Keratinocyte (primary cell): ENCODE data around the gene TCF7L2. TPM values are rescaled to one million over a fixed set of nuclear protein-coding genes. Genes with fewer than 3 reads are reported as not detected.

Source experiments
- DNase-seq: peaks from one replicate; pipeline ENCODE4 v3.0.0-alpha.2; 2011; ENCODE audit warnings: low read depth, missing footprints, low spot score
- FAIRE-seq: peaks from 2 replicates; lab custom pipeline; 2011; peaks lifted over from hg19 to GRCh38; lab: Jason Lieb, UNC
- H2AFZ ChIP-seq: 2 replicates; pipeline ENCODE4 v1.6.0; 2012; ENCODE audit warnings: low read length, control low read depth, inconsistent platforms; ENCODE audit not compliant: control insufficient read depth
- H3K27ac ChIP-seq: 2 replicates; pipeline ENCODE4 v1.5.1; 2011; ENCODE audit warnings: low read length; ENCODE audit not compliant: control insufficient read depth, insufficient read depth
- H3K27me3 ChIP-seq: 3 replicates; pipeline ENCODE4 v1.6.0; 2011; ENCODE audit warnings: low read length; ENCODE audit not compliant: control insufficient read depth, insufficient read depth; ENCODE audit errors: extremely low read depth
- H3K36me3 ChIP-seq, 2 experiments: 2 replicates in 1 of 2; 3 replicates in 1 of 2; pipeline ENCODE4 v1.5.1; 2011; ENCODE audit warnings: low read length in 2 of 2, mild to moderate bottlenecking in 1 of 2; ENCODE audit not compliant: control insufficient read depth in 2 of 2, insufficient read depth in 2 of 2; ENCODE audit errors: extremely low read depth in 1 of 2
- H3K4me1 ChIP-seq: 3 replicates; pipeline ENCODE4 v1.5.1; 2011; ENCODE audit warnings: low read length; ENCODE audit not compliant: control insufficient read depth, insufficient read depth; ENCODE audit errors: extremely low read depth
- H3K4me2 ChIP-seq: 3 replicates; pipeline ENCODE4 v1.6.0; 2011; ENCODE audit warnings: low read depth, low read length; ENCODE audit not compliant: control insufficient read depth, insufficient read depth; ENCODE audit errors: extremely low read depth
- H3K4me3 ChIP-seq, 3 experiments: fragments of 200-600 bp in 1 of 3; sonication (generic) in 1 of 3; 2 replicates in 2 of 3; 3 replicates in 1 of 3; pipeline ENCODE4 v1.5.1; 2011 to 2016; ENCODE audit warnings: low read length in 3 of 3, mild to moderate bottlenecking in 3 of 3, control low read depth in 2 of 3, inconsistent platforms in 1 of 3, low read depth in 1 of 3, mixed read lengths in 1 of 3, mixed run types in 1 of 3, moderate library complexity in 1 of 3; ENCODE audit not compliant: control insufficient read depth in 2 of 3, insufficient read depth in 2 of 3; ENCODE audit errors: extremely low read depth in 1 of 3
- H3K79me2 ChIP-seq: 2 replicates; pipeline ENCODE4 v1.6.0; 2012; ENCODE audit warnings: low read length; ENCODE audit not compliant: control insufficient read depth, insufficient read depth
- H3K9ac ChIP-seq: 3 replicates; pipeline ENCODE4 v1.6.0; 2011; ENCODE audit warnings: low read length; ENCODE audit not compliant: control insufficient read depth, insufficient read depth; ENCODE audit errors: extremely low read depth
- H3K9me1 ChIP-seq: 3 replicates; pipeline ENCODE4 v1.6.0; 2011; ENCODE audit warnings: low read length; ENCODE audit not compliant: control insufficient read depth, insufficient read depth; ENCODE audit errors: extremely low read depth
- H3K9me3 ChIP-seq: 2 replicates; pipeline ENCODE4 v1.5.1; 2012; ENCODE audit warnings: low read depth, low read length; ENCODE audit not compliant: control insufficient read depth
- H4K20me1 ChIP-seq: 3 replicates; pipeline ENCODE4 v1.6.0; 2011; ENCODE audit warnings: low read length; ENCODE audit not compliant: control insufficient read depth, insufficient read depth; ENCODE audit errors: extremely low read depth
- CTCF ChIP-seq, 3 experiments: IDR thresholded peaks in 1 of 3; conservative IDR thresholded peaks in 1 of 3; optimal IDR thresholded peaks in 1 of 3; 2 replicates in 2 of 3; 3 replicates in 1 of 3; pipeline versions ENCODE3 to v1.5.1; 2011; ENCODE audit warnings: low read length in 3 of 3, mild to moderate bottlenecking in 3 of 3, moderate library complexity in 2 of 3, control low read depth in 1 of 3, inconsistent platforms in 1 of 3; ENCODE audit not compliant: insufficient read depth in 2 of 3; ENCODE audit errors: extremely low read depth in 1 of 3
- EZH2 ChIP-seq: IDR thresholded peaks from one replicate; pipeline ENCODE4 v1.6.1; 2012; ENCODE audit warnings: inconsistent platforms, mild to moderate bottlenecking, low read length, moderate library complexity
- dilution Hi-C: fragments of 300-500 bp; cut with MboI; formaldehyde crosslinking; loops from one replicate; pipeline ENCODE4 v1.7.0; 2020; ENCODE audit warnings: low sequenced_read_pairs; ENCODE audit not compliant: extremely low pct_ligation_motif_present
- polyA plus RNA-seq, 5 experiments: library from polyadenylated mRNA; depleted of rRNA in 3 of 5; stranded (reverse) in 3 of 5; stranded (forward) in 1 of 5; unstranded in 1 of 5; fragments of >200 nt; gene quantifications; 1 replicate in 1 of 5; 2 replicates in 3 of 5; 3 replicates in 1 of 5; pipeline versions ENCODE4 v1.2.1 to v1.2.3, GENCODE V29; 2011 to 2012; ENCODE audit warnings: missing spikeins in 2 of 5, low read depth in 1 of 5, low replicate concordance in 1 of 5

The TCF7L2 gene
- polyA plus RNA-seq, 1 donor (not counting 4 experiments of a cell fraction or from before 2014, with no cell fraction given), result 2.5 TPM

DNA sequence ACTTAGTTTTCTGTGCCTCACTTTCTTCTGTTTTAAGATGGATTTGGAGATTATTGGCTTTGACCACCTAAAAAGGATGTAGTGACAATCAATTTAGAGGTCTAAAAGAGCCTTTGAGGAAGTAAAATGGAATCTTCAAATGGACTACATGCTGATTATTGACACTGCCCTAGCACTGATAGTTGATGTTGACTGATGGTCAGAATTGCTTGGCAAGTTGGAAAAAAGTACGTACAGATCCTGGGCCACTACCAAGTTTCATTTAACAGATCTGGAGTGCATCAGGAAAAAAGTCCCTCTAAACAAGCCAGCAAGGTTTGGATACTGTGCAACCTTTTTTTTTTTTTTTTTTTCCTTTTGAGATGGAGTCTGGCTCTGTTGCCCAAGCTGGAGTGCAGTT lies 81.1 kb downstream of the TCF7L2 start:
- DNase-seq (no peak), FAIRE-seq (no peak)
- Histone ChIP-seq H3K27me3 (no peaks in the 10 kb centered on the region), H3K9me1 (peaks cover 3% of the 10 kb centered on the region), H3K79me2 (peaks cover 4% of the 10 kb centered on the region), H3K4me3 (no peak overlapping the region), H3K9ac (no peak overlapping the region), H4K20me1 (no peaks in the 10 kb centered on the region), H3K36me3 (no peaks in the 10 kb centered on the region), H3K4me2 (no peak overlapping the region), H2AFZ (no peak overlapping the region), H3K27ac (no peak overlapping the region), H3K4me1 (peaks cover 5% of the 10 kb centered on the region), H3K9me3 (no peaks in the 10 kb centered on the region)
- TF ChIP-seq CTCF (optimal IDR thresholded peaks at IDR 0.05 in 1 of 3, IDR thresholded peaks at IDR 0.05 in 1 of 3, conservative IDR thresholded peaks at IDR 0.05 in 1 of 3; ENCODE audit: extremely low read depth in 1 of 3, insufficient read depth in 2 of 3, low read length in 3 of 3) (no peak), EZH2 (no peak)
- dilution Hi-C loops, result no loop called here

DNA sequence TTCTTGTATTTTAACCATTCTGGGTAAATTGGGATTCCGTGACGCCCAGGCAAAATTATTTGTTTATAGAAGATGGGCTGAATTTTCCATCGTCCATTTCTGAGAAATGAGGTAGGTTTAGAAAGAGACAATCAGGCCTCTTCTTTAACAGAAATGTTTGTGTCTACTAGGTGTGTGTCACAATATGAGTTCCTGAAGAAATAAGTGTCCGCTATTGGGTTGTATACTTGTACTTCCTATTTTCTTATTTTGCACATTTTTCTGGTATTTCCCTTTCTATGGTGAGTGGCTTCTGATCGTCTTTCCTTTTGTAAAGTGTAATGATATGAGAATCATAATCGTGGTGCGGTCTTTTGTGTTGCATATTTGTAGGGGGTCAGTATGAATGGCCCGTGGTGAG lies 83.9 kb downstream of the TCF7L2 start:
- dilution Hi-C loops, result no loop called here
- H3K36me3 ChIP-seq, result no peaks in the 10 kb centered on the region
- no peak overlapping the region for H2AFZ ChIP-seq
- H3K79me2 ChIP-seq, result peaks cover 4% of the 10 kb centered on the region
- H3K9me1 ChIP-seq, result peaks cover 3% of the 10 kb centered on the region
- H3K4me2 ChIP-seq, result no peak overlapping the region
- no peak overlapping the region for H3K4me3 ChIP-seq
- no peak overlapping the region for H3K9ac ChIP-seq
- H3K27me3 ChIP-seq, result no peaks in the 10 kb centered on the region
- TF ChIP-seq CTCF (optimal IDR thresholded peaks at IDR 0.05 in 1 of 3, IDR thresholded peaks at IDR 0.05 in 1 of 3, conservative IDR thresholded peaks at IDR 0.05 in 1 of 3; ENCODE audit: extremely low read depth in 1 of 3, insufficient read depth in 2 of 3, low read length in 3 of 3), result no peak
- no peak for TF ChIP-seq EZH2
- no peak overlapping the region for H3K27ac ChIP-seq
- no peaks in the 10 kb centered on the region for H4K20me1 ChIP-seq
- DNase-seq (no peak), FAIRE-seq (no peak)
- no peaks in the 10 kb centered on the region for H3K9me3 ChIP-seq
- H3K4me1 ChIP-seq, result peaks cover 5% of the 10 kb centered on the region
